HCT116 (cell line): ENCODE results near the gene CHST8. TPM values are rescaled to one million over a fixed set of nuclear protein-coding genes. Genes with fewer than 3 reads are reported as not detected.

Experiments
- ATAC-seq: fragments of 200-7000 bp; cut with Tn5 transposase; 2 replicates; pipeline ENCODE4 v1.9.1; 2020; ENCODE audit warnings: mild to moderate bottlenecking, moderate library complexity
- BruUV-seq: library from RNA; stranded (reverse); fragments of 400-500 nt; replicated peaks from 2 replicates; lab custom pipeline; 2021; lab: Mats Ljungman, UMichigan
- CTCF ChIA-PET: fragments of 300-600 bp; sonication (Branson Sonifier 250); formaldehyde crosslinking; loops from one replicate; lab custom pipeline; 2021; ENCODE audit warnings: antibody characterized with exemption; lab: Charles Lee
- POLR2A ChIA-PET: fragments of 300-600, 350-600 bp; sonication (Branson Sonifier 250); formaldehyde crosslinking; loops from one replicate; lab custom pipeline; 2021; ENCODE audit warnings: antibody characterized with exemption; lab: Charles Lee
- RAD21 ChIA-PET, 2 experiments: fragments of 300-600 bp; sonication (Branson Sonifier 250); formaldehyde crosslinking; loops; one replicate each; lab custom pipeline; 2023; ENCODE audit warnings: low total read pairs in 2 of 2; ENCODE audit not compliant: uncharacterized antibody in 2 of 2, unreplicated experiment in 2 of 2, low non-redundant PET in 1 of 2; lab: Charles Lee
- DNase-seq: peaks from one replicate; pipeline ENCODE4 v3.0.0-alpha.2; 2010; ENCODE audit warnings: low read depth, low spot score
- H2AFZ ChIP-seq: fragments of 200-600 bp; shearing (Covaris generic), sonication (generic); 2 replicates; pipeline ENCODE4 v1.6.1; 2017; ENCODE audit warnings: low read depth, mixed run types, mixed read lengths, antibody characterized with exemption, low read length; ENCODE audit not compliant: poor library complexity, severe bottlenecking
- H3K27ac ChIP-seq: 2 replicates; pipeline ENCODE4 v1.5.1; 2012; ENCODE audit warnings: low read depth, low read length
- H3K27me3 ChIP-seq: fragments of 200-600 bp; sonication (generic); 2 replicates; pipeline ENCODE4 v1.6.1; 2016; ENCODE audit warnings: mixed run types, low read length, mixed read lengths; ENCODE audit not compliant: insufficient read depth
- H3K36me3 ChIP-seq, 2 experiments: fragments of 200-500 bp in 1 of 2; fragments of 200-600 bp in 1 of 2; sonication (Bioruptor generic) in 1 of 2; sonication (generic) in 1 of 2; 2 replicates each; pipeline versions ENCODE4 v1.5.1 to v1.6.1; 2014 to 2016; ENCODE audit warnings: low read length in 2 of 2, inconsistent platforms in 1 of 2, mixed read lengths in 1 of 2, mixed run types in 1 of 2; ENCODE audit not compliant: insufficient read depth in 2 of 2, control insufficient read depth in 1 of 2
- H3K4me1 ChIP-seq, 2 experiments: fragments of 200-600 bp in 1 of 2; sonication (generic) in 1 of 2; 2 replicates each; pipeline versions ENCODE4 v1.5.1 to v1.6.1; 2012 to 2017; ENCODE audit warnings: low read length in 2 of 2, inconsistent platforms in 1 of 2, mild to moderate bottlenecking in 1 of 2, mixed read lengths in 1 of 2, mixed run types in 1 of 2, moderate library complexity in 1 of 2; ENCODE audit not compliant: insufficient read depth in 2 of 2, control insufficient read depth in 1 of 2
- H3K4me2 ChIP-seq: fragments of 200-600 bp; sonication (generic); 2 replicates; pipeline ENCODE4 v1.6.1; 2017; ENCODE audit warnings: mixed run types, low read length, mixed read lengths
- H3K4me3 ChIP-seq, 2 experiments: fragments of 200-600 bp in 1 of 2; sonication (generic) in 1 of 2; replicated peaks in 1 of 2; 2 replicates each; pipeline ENCODE4 v1.5.1; 2011 to 2016; ENCODE audit warnings: low read length in 2 of 2, control low read depth in 1 of 2, low read depth in 1 of 2, mild to moderate bottlenecking in 1 of 2, mixed read lengths in 1 of 2, mixed run types in 1 of 2
- H3K79me2 ChIP-seq: fragments of 200-600 bp; sonication (generic); 2 replicates; pipeline ENCODE4 v1.6.1; 2017; ENCODE audit warnings: mild to moderate bottlenecking, mixed run types, low read length, moderate library complexity, mixed read lengths; ENCODE audit not compliant: insufficient read depth
- H3K9ac ChIP-seq: fragments of 200-600 bp; sonication (generic); 2 replicates; pipeline ENCODE4 v1.6.1; 2016; ENCODE audit warnings: low read length, mixed read lengths
- H3K9me2 ChIP-seq: fragments of 200-600 bp; sonication (generic), shearing (Covaris generic); 2 replicates; pipeline ENCODE4 v1.6.1; 2017; ENCODE audit warnings: mixed run types, mild to moderate bottlenecking, moderate library complexity; ENCODE audit not compliant: insufficient read depth
- H3K9me3 ChIP-seq, 2 experiments: fragments of 200-500 bp in 1 of 2; fragments of 200-600 bp in 1 of 2; sonication (Bioruptor generic) in 1 of 2; sonication (generic) in 1 of 2; 2 replicates each; pipeline ENCODE4 v1.6.1; 2014 to 2017; ENCODE audit warnings: low read length in 2 of 2, mixed read lengths in 2 of 2, inconsistent platforms in 1 of 2, low read depth in 1 of 2, mild to moderate bottlenecking in 1 of 2, mixed run types in 1 of 2, moderate library complexity in 1 of 2; ENCODE audit not compliant: control insufficient read depth in 1 of 2, insufficient read depth in 1 of 2
- H4K20me1 ChIP-seq: fragments of 200-600 bp; sonication (generic), shearing (Covaris generic); 2 replicates; pipeline ENCODE4 v1.6.1; 2017; ENCODE audit warnings: mixed run types, mild to moderate bottlenecking, moderate library complexity; ENCODE audit not compliant: insufficient read depth
- ATF3 ChIP-seq: IDR thresholded peaks from 2 replicates; pipeline ENCODE4 v1.6.1; 2012
- CEBPB ChIP-seq: IDR thresholded peaks from 2 replicates; pipeline ENCODE4 v1.6.1; 2012; ENCODE audit warnings: low read depth
- EGR1 ChIP-seq: IDR thresholded peaks from 2 replicates; pipeline ENCODE4 v1.6.1; 2012; ENCODE audit warnings: low read depth
- ELF1 ChIP-seq: IDR thresholded peaks from 2 replicates; pipeline ENCODE4 v1.6.1; 2012; ENCODE audit warnings: low read depth, borderline replicate concordance
- EZH2 ChIP-seq: fragments of 200-600 bp; sonication (generic); IDR thresholded peaks from 2 replicates; pipeline ENCODE4 v1.6.1; 2017; ENCODE audit warnings: antibody characterized with exemption, mixed run types
- EZH2phosphoT487 ChIP-seq: fragments of 200-600 bp; IDR thresholded peaks from 2 replicates; pipeline ENCODE4 v1.6.1; 2018; ENCODE audit warnings: antibody characterized with exemption, borderline replicate concordance
- FOSL1 ChIP-seq: IDR thresholded peaks from 2 replicates; pipeline ENCODE4 v1.6.1; 2012; ENCODE audit warnings: low read depth
- JUND ChIP-seq: IDR thresholded peaks from 2 replicates; pipeline ENCODE4 v1.6.1; 2012
- POLR2A ChIP-seq: IDR thresholded peaks from 2 replicates; pipeline ENCODE4 v1.7.0; 2011; ENCODE audit warnings: borderline replicate concordance; ENCODE audit not compliant: insufficient read depth, insufficient read length; ENCODE audit errors: extremely low read depth
- POLR2AphosphoS5 ChIP-seq: IDR thresholded peaks from 2 replicates; pipeline ENCODE4 v1.6.1; 2011; ENCODE audit warnings: mild to moderate bottlenecking, low read depth, low read length, moderate library complexity
- RAD21 ChIP-seq: IDR thresholded peaks from 2 replicates; pipeline ENCODE4 v1.6.1; 2012; ENCODE audit warnings: low read depth, mild to moderate bottlenecking
- SIN3A ChIP-seq: IDR thresholded peaks from 2 replicates; pipeline ENCODE4 v1.6.1; 2012; ENCODE audit warnings: low read depth
- SP1 ChIP-seq: IDR thresholded peaks from 2 replicates; pipeline ENCODE4 v1.6.1; 2012; ENCODE audit warnings: low read depth
- TCF7L2 ChIP-seq: IDR thresholded peaks from 2 replicates; pipeline ENCODE4 v1.7.0; 2011; ENCODE audit warnings: borderline replicate concordance, inconsistent platforms; ENCODE audit not compliant: insufficient read depth, insufficient read length; ENCODE audit errors: extremely low read depth
- YY1 ChIP-seq: IDR thresholded peaks from 2 replicates; pipeline ENCODE4 v1.6.1; 2011; ENCODE audit warnings: low read length, low read depth, moderate library complexity, mild to moderate bottlenecking; ENCODE audit not compliant: insufficient replicate concordance; ENCODE audit errors: extremely low read depth
- ZBTB33 ChIP-seq: IDR thresholded peaks from 2 replicates; pipeline ENCODE4 v1.6.1; 2011; ENCODE audit warnings: mild to moderate bottlenecking, low read length, moderate library complexity; ENCODE audit not compliant: insufficient replicate concordance; ENCODE audit errors: extremely low read depth
- ZFX ChIP-seq: fragments of 450-650 bp; IDR thresholded peaks from 2 replicates; pipeline ENCODE4 v1.6.1; 2017
- intact Hi-C: fragments of 100-400 bp; cut with micrococcal nuclease; formaldehyde crosslinking; loops from 2 replicates; pipeline ENCODE4 v1.10.0; 2022
- total RNA-seq: library from RNA; stranded (reverse); gene quantifications from one replicate; pipeline ENCODE4 v1.2.1, GENCODE V29; 2021; ENCODE audit not compliant: unreplicated experiment
- TF ChIP-seq, protein P1 (sequence below): IDR thresholded peaks from 2 replicates; pipeline ENCODE4 v1.6.1; 2012; ENCODE audit warnings: low read depth
- TF ChIP-seq, protein P2 (sequence below), 3 experiments: fragments of 200-600 bp in 1 of 3; sonication (generic) in 1 of 3; IDR thresholded peaks in 2 of 3; conservative IDR thresholded peaks in 1 of 3; 2 replicates each; pipeline ENCODE4 v1.5.1; 2012 to 2017; ENCODE audit warnings: low read depth in 2 of 3, low read length in 2 of 3, antibody characterized with exemption in 1 of 3, borderline replicate concordance in 1 of 3, control low read depth in 1 of 3, mild to moderate bottlenecking in 1 of 3, mixed read lengths in 1 of 3, mixed run types in 1 of 3, moderate library complexity in 1 of 3; ENCODE audit not compliant: insufficient read depth in 1 of 3
- TF ChIP-seq, protein P3 (sequence below): IDR thresholded peaks from 2 replicates; pipeline ENCODE4 v1.6.1; 2012

Gene CHST8
- total RNA-seq, 1 experiment from 2014 or later, result not detected

DNA sequence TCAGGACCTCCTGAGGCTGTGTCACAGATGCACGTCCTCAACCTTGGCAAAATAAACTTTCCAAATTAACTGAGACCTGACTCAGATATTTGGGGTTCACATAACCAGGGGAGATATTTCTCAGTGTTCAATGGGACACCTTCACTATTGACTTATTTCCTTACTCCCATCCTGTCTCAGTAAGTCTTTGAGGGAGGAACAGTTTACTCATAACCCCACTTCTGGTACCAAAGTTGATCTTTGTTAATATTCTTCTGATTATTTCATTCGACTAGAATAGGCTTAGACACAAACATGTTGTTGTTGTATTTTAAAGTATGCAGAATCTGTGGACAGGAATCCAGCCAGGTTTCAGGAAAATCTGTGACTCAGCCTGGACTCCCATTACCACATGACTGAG is 34.6 kb upstream of the CHST8 start:
- ChIA-PET CTCF (no interaction called here), POLR2A (no interaction called here)
- Histone ChIP-seq H2AFZ (no peak overlapping the region), H4K20me1 (no peaks in the 10 kb centered on the region), H3K27me3 (peaks cover 2% of the 10 kb centered on the region; the same call in 1 of the 2 replicates), H3K4me3 (no peak overlapping the region), H3K9me2 (no peaks in the 10 kb centered on the region), H3K36me3 (no peaks in the 10 kb centered on the region), H3K4me2 (no peak overlapping the region), H3K79me2 (no peaks in the 10 kb centered on the region)
- intact Hi-C loops, result no loop called here
- no TSS peak for BruUV-seq
- ATAC-seq (no peak), DNase-seq (no peak)
- TF ChIP-seq FOSL1 (no peak), POLR2A (no peak), RAD21 (no peak), EGR1 (no peak), SP1 (no peak), EZH2phosphoT487 (no peak), ZBTB33 (no peak), ATF3 (no peak), ZFX (no peak), ELF1 (no peak), TCF7L2 (no peak), JUND (no peak), CEBPB (no peak), EZH2 (no peak), YY1 (no peak), POLR2AphosphoS5 (no peak), SIN3A (no peak)
- TF ChIP-seq, protein P1, sequence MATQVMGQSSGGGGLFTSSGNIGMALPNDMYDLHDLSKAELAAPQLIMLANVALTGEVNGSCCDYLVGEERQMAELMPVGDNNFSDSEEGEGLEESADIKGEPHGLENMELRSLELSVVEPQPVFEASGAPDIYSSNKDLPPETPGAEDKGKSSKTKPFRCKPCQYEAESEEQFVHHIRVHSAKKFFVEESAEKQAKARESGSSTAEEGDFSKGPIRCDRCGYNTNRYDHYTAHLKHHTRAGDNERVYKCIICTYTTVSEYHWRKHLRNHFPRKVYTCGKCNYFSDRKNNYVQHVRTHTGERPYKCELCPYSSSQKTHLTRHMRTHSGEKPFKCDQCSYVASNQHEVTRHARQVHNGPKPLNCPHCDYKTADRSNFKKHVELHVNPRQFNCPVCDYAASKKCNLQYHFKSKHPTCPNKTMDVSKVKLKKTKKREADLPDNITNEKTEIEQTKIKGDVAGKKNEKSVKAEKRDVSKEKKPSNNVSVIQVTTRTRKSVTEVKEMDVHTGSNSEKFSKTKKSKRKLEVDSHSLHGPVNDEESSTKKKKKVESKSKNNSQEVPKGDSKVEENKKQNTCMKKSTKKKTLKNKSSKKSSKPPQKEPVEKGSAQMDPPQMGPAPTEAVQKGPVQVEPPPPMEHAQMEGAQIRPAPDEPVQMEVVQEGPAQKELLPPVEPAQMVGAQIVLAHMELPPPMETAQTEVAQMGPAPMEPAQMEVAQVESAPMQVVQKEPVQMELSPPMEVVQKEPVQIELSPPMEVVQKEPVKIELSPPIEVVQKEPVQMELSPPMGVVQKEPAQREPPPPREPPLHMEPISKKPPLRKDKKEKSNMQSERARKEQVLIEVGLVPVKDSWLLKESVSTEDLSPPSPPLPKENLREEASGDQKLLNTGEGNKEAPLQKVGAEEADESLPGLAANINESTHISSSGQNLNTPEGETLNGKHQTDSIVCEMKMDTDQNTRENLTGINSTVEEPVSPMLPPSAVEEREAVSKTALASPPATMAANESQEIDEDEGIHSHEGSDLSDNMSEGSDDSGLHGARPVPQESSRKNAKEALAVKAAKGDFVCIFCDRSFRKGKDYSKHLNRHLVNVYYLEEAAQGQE, result no peak
- TF ChIP-seq, protein P2, sequence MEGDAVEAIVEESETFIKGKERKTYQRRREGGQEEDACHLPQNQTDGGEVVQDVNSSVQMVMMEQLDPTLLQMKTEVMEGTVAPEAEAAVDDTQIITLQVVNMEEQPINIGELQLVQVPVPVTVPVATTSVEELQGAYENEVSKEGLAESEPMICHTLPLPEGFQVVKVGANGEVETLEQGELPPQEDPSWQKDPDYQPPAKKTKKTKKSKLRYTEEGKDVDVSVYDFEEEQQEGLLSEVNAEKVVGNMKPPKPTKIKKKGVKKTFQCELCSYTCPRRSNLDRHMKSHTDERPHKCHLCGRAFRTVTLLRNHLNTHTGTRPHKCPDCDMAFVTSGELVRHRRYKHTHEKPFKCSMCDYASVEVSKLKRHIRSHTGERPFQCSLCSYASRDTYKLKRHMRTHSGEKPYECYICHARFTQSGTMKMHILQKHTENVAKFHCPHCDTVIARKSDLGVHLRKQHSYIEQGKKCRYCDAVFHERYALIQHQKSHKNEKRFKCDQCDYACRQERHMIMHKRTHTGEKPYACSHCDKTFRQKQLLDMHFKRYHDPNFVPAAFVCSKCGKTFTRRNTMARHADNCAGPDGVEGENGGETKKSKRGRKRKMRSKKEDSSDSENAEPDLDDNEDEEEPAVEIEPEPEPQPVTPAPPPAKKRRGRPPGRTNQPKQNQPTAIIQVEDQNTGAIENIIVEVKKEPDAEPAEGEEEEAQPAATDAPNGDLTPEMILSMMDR (IDR thresholded peaks at IDR 0.05 in 2 of 3, conservative IDR thresholded peaks at IDR 0.05 in 1 of 3; ENCODE audit: borderline replicate concordance in 1 of 3, insufficient read depth in 1 of 3, low read depth in 2 of 3, low read length in 2 of 3), result no peak
- TF ChIP-seq, protein P3, sequence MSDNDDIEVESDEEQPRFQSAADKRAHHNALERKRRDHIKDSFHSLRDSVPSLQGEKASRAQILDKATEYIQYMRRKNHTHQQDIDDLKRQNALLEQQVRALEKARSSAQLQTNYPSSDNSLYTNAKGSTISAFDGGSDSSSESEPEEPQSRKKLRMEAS, result no peak
- TF ChIP-seq, all 23 proteins: peak for 0
- H3K9me3 ChIP-seq, result peaks cover 6 to 8% of the 10 kb centered on the region in 2 experiments; a peak in 2 of 4 replicates
- no peak overlapping the region for H3K27ac ChIP-seq
- no peaks in the 10 kb centered on the region for H3K4me1 ChIP-seq
- RAD21 ChIA-PET, result no interaction called here
- no peak overlapping the region for H3K9ac ChIP-seq
